BJ (cell line): ENCODE measurements around the gene ANKRD45. TPM values are rescaled to one million over a fixed set of nuclear protein-coding genes. Genes with fewer than 3 reads are reported as not detected.

Experiments used
- CTCF ChIA-PET: fragments of 350-600 bp; formaldehyde crosslinking; extraction: SDS; loops from one replicate; lab custom pipeline; 2021; ENCODE audit warnings: antibody characterized with exemption, inconsistent platforms; lab: Yijun Ruan, JAX
- POLR2A ChIA-PET: fragments of 300-600 bp; sonication (Branson Sonifier 250); formaldehyde crosslinking; extraction: SDS; loops from one replicate; lab custom pipeline; 2021; ENCODE audit warnings: antibody characterized with exemption; lab: Charles Lee
- DNase-seq: peaks from one replicate; pipeline ENCODE4 v3.0.0-alpha.2; 2011; ENCODE audit warnings: low read depth
- H3K27me3 ChIP-seq: 2 replicates; pipeline ENCODE4 v1.6.0; 2011; ENCODE audit warnings: low read length; ENCODE audit not compliant: control insufficient read depth, insufficient read depth
- H3K36me3 ChIP-seq: 2 replicates; pipeline ENCODE4 v1.5.1; 2011; ENCODE audit warnings: low read length; ENCODE audit not compliant: control insufficient read depth, insufficient read depth
- H3K4me3 ChIP-seq: 2 replicates; pipeline ENCODE4 v1.5.1; 2011; ENCODE audit warnings: low read depth, mild to moderate bottlenecking, control low read depth, low read length
- polyA minus RNA-seq: library from RNA; depleted of rRNA, polyadenylated mRNA; stranded (reverse); fragments of >200 nt; gene quantifications from 2 replicates; pipeline ENCODE4 v1.2.3, GENCODE V29; 2011; rRNA and poly(A)+ RNA removed
- polyA plus RNA-seq: library from polyadenylated mRNA; depleted of rRNA; stranded (reverse); fragments of >200 nt; gene quantifications from 2 replicates; pipeline ENCODE4 v1.2.3, GENCODE V29; 2011; rRNA removed
- TF ChIP-seq, protein P1 (sequence below): IDR thresholded peaks from 2 replicates; pipeline ENCODE4 v1.5.1; 2011; ENCODE audit warnings: low read depth, mild to moderate bottlenecking, control low read depth, inconsistent platforms, low read length, moderate library complexity; ENCODE audit not compliant: insufficient read depth

ANKRD45 gene, protein sequence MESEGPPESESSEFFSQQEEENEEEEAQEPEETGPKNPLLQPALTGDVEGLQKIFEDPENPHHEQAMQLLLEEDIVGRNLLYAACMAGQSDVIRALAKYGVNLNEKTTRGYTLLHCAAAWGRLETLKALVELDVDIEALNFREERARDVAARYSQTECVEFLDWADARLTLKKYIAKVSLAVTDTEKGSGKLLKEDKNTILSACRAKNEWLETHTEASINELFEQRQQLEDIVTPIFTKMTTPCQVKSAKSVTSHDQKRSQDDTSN
- polyA plus RNA-seq (not detected in 2 replicates), polyA minus RNA-seq (not detected in 2 replicates)

DNA sequence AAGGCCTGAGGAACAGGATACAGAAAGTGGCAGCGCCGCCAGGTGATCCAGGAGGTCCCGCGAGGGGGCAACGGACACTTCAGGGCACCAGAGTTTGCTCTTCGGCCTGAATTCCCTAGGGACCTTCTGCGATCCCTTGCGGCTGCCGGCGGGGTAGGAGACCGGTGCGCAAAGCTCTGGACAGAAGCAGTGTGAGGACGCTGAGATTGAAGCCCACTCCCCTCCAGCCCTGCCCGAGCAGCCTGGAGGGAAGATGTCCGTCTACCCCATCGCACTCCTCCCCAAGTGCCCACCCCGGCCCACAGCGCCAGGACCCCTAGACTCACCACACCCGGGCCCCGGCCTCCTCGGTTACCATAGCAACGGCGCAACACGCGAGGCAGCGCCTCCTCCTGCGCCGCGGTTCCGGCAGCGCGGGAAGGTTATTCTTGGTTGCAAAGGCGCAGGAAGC is at the start of gene ANKRD45:
TSS of gene ANKRD45 (minus strand) at position 361 of the 451 bp plus-strand sequence. CDS start 10,433 bp downstream, outside the sequence.
- Histone ChIP-seq H3K36me3 (no peaks in the 10 kb centered on the region), H3K4me3 (peak within 1 kb of the TSS; percentile 44), H3K27me3 (no peaks in the 10 kb centered on the region)
- ChIA-PET POLR2A (no interaction called here), CTCF (no interaction called here)
- TF ChIP-seq, protein P1, sequence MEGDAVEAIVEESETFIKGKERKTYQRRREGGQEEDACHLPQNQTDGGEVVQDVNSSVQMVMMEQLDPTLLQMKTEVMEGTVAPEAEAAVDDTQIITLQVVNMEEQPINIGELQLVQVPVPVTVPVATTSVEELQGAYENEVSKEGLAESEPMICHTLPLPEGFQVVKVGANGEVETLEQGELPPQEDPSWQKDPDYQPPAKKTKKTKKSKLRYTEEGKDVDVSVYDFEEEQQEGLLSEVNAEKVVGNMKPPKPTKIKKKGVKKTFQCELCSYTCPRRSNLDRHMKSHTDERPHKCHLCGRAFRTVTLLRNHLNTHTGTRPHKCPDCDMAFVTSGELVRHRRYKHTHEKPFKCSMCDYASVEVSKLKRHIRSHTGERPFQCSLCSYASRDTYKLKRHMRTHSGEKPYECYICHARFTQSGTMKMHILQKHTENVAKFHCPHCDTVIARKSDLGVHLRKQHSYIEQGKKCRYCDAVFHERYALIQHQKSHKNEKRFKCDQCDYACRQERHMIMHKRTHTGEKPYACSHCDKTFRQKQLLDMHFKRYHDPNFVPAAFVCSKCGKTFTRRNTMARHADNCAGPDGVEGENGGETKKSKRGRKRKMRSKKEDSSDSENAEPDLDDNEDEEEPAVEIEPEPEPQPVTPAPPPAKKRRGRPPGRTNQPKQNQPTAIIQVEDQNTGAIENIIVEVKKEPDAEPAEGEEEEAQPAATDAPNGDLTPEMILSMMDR = no peak
- no peak for DNase-seq

DNA sequence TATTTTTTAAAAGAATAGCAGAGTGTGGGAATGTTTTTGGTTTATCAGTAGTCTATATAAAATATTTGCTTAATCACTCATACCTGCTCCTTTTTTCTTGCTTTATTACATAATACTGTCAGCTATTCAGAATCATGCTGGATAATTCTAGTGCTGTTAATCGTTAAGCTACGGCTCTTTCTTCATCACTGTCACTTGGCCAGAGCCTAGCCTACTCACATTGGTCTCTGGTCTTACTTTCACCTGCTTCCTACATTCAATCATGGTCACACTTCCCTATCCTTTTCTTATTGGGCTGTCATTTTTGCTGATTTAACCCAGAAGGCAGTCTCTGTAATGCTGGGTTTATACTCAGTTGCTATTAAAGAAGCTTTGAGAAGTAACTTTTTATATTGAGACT is 47.6 kb upstream of the ANKRD45 start:
- H3K4me3 ChIP-seq = no peak overlapping the region
- no peak for DNase-seq
- TF ChIP-seq, protein P1 = no peak
- no peaks in the 10 kb centered on the region for H3K27me3 ChIP-seq
- H3K36me3 ChIP-seq = 0 out of 2 replicates have a peak, but pooled peaks cover 1% of the 10 kb centered on the region
- ChIA-PET CTCF (interaction anchor here (0.6 to 1.8 kb wide), 3 partner anchors 51 to 972 kb away, joined by 3 to 4 read pairs (median 4); partner anchors contain the start of genes CENPL and DARS2), POLR2A (no interaction called here)

DNA sequence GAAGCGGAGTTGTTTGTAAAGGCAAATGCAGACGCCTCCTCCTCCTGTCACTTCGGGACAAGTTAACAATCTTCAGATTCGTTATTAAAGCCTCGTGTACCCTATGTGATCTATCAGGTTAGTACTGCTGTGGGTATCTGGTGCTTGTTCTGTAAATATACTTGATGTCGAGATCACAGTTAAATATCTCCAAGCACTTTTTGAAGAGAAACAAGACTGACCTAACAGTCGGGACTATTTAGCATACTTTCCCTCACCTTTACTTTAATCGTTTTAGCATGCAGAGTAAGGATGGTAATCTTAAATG is 45.8 kb upstream of the ANKRD45 start:
- Histone ChIP-seq H3K36me3 (no peaks in the 10 kb centered on the region), H3K27me3 (peaks cover 2% of the 10 kb centered on the region; the same call in 1 of the 2 replicates), H3K4me3 (peak overlapping the region; percentile 89)
- TF ChIP-seq, protein P1 = no peak
- DNase-seq = no peak
- ChIA-PET CTCF (interaction anchor here (1.1 to 1.4 kb wide), 4 partner anchors 280 to 974 kb away, joined by 3 to 5 read pairs (median 4); no protein-coding TSS in a partner anchor), POLR2A (no interaction called here)

DNA sequence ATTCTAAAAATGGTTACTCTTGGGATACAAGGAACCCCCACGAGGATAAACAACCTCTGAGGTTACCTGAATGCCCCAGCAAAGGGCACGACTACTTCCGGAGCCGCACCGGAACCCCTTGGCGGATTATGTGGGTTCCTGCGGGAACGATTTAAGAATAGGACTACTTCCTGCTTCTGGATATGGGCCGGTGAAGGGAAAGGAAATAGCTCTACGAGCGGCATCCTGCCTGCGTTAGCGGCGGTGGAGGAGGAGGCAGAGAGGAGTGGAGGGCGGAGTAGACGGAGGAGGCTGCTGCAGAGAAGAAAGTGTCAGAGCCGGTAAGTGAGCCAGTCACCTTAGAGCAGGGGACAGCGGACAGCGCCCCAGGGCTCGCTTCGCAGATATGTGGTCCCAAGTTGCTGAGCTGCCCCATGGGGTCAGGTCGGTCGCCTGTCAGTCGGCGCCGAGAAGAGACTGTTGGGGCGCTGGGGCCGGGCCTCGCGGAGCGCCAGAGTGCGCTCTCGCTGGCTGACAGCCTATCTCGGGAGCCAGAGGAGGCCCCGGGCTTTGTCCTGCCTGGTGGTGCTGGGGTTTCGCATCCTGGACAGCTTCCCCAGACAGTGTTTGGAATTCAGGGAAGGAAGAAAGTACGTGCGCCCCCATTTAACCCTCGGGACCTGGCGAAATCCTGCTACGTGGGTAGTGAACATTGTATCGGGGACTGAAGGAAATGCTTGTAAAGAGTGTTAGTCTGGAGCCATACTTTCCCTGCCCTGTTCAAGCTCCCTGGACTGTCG is 45.3 kb upstream of the ANKRD45 start, which contains the start of gene KLHL20:
TSS of gene KLHL20 (plus strand) at position 223 of the 779 bp plus-strand sequence. CDS start 1,063 bp downstream, outside the sequence.
- CTCF ChIA-PET = interaction anchor here (0.6 to 1.4 kb wide), 7 partner anchors 10 to 973 kb away, joined by 3 to 5 read pairs (median 3); no protein-coding TSS in a partner anchor

More for the DNA sequence above, 45.3 kb upstream of the ANKRD45 start, which contains the start of gene KLHL20:
- DNase-seq = peak; percentile 46
- H3K36me3 ChIP-seq = no peaks in the 10 kb centered on the region
- H3K4me3 ChIP-seq = peak within 1 kb of the TSS; percentile 89
- peaks cover 2% of the 10 kb centered on the region for H3K27me3 ChIP-seq
- TF ChIP-seq, protein P1 = no peak
- POLR2A ChIA-PET = interaction anchor here (0.6 kb wide), 2 partner anchors 447 to 1177 kb away, joined by 3 to 4 read pairs; no protein-coding TSS in a partner anchor
